HTERT RPE-1 (cell line): ENCODE results near the gene C2.
"Not testable (repeated sequence)": the region's sequence is repeated elsewhere in the genome, so short reads cannot be mapped to it uniquely, and the experiment has no call there.

Experiments used
- in situ Hi-C: fragments of 300-500 bp; cut with MboI; formaldehyde crosslinking; loops from 4 replicates; pipeline ENCODE4 v1.14.3; 2020; ENCODE audit warnings: low sequenced_read_pairs

C2 gene

GRCh38 chr6:31898383-31899011, 29.0 kb upstream of the C2 start:
- in situ Hi-C loops = no loop called here

- in situ Hi-C loops = no loop called here
These were observed 28.3 kb upstream of the C2 start for GRCh38 chr6:31899215-31899614.

DNA sequence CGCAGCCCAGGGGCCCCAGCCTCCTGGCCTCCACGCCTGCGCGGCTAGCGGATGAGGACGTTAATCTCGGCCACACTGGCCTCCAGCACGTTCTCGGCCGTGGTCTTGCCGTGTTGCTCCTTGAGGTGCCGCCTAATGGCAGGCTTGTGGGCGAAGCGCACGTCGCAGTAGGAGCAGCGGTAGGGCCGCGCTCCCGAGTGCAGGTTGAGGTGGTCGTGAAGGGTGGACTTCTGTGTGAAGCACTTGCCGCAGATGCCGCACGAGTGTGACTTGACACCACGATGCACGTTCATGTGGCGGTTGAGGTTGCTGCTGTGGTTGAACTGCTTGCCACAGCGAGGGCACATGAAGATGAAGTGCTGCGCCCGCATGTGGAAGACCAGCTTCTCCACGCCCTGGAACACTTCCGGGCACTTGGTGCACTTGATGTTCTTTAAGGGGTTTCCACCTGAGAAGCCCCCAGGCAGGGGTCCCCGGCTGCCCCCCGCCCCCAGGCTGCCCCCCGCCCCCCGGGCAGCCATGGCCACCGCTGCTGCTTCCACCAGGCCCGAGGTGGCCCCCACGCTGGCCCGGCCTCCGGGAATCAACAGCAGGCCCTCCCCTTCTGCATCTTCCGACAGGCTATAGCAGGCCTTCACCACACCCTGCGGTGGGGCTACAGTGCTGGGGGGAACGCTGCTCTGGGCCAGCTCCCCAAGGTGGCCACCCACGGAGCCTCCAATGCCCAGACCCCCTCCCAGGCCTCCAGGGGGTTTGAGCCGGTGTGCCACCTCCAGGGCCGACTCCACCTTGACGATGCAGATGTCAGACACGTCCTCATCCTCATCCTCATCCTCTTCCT, 27.4 kb upstream of the C2 start:
- in situ Hi-C loops = no loop called here

DNA sequence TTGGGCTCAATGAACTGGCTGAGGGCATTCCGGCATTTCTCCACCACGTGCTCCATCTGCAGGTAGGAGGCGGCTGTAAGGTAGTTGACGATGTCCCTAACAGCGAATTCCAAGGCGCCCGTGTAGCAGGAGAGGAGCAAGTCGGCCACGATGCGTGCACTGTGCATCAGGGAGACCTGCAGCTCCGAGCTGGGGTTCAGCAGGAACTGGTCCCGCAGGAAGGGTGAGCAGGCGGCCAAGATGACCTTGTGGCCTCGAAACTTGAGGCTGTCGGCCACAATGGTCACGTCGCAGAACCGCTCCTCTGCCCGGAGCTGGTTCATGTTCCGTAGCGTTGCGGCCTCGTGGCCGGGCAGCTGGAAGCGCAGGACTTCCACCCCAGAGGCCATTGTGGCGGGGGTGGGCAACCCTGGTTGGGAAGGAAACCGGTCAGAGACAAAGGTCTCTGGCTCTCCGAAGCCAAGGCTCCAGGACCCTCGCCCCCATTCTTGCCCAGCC, 26.6 kb upstream of the C2 start:
- in situ Hi-C loops = no loop called here

- in situ Hi-C loops = no loop called here
These were observed 26.0 kb upstream of the C2 start for GRCh38 chr6:31901415-31901952.

DNA sequence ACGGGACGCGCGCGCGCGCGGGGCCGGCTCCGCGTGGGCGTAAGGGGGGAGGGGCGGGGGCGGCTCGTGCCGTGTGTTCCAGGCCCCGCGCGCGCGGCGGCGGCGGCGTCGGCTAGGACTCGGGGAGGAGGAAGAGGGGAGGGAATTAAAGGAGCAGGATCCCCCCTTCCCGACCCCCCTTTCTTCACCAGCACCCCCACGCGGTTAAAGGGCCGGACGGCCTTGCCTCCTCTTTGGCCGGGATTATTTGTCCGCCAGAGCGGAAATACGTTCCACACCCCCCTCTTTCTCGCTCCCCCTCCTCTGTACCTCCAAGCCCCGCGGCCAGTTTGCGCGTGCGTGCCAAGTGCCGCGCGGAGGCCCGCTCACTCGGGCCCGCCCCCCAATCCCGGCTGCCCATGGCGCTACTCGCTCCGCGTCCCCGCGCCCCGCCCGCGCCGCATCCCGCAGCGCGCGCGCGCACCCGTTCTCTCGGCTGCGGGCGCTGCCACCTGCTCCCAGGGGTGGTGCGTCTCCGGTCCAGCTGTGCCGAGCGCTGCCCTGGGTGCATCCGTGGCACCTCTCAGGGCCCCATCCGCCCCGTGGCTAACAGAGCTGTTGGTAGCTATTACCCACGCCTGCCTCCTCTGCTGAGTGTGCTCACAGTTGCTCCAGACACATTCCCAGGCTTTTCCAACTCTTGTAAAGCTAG, 25.4 kb upstream of the C2 start, which contains the start of gene ZBTB12:
Gene ZBTB12, minus strand, starts transcription at position 134 of the 691 bp plus-strand sequence. CDS start 781 bp downstream, outside the sequence.
- in situ Hi-C loops = no loop called here

GRCh38 chr6:31903957-31904356, 23.6 kb upstream of the C2 start:
- in situ Hi-C loops = no loop called here

DNA sequence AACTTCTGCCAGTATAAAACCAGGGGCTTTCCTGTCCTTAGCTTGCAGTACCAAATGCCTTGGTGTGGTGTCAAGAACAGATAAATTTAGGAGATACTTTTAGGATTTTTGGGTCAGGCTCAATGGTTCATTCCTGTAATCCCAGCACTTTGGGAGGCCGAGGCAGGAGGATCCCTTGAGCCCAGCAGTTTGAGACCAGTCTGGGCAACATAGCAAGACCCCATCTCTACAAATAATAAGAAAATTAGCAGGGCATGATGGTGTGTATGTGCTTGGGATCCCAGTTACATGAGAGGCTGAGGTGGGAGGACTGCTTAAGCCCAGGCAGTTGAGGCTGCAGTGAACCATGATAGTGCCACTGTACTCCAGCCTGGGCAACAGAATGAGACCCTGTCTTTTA, 22.5 kb upstream of the C2 start:
- in situ Hi-C loops = no loop called here

DNA sequence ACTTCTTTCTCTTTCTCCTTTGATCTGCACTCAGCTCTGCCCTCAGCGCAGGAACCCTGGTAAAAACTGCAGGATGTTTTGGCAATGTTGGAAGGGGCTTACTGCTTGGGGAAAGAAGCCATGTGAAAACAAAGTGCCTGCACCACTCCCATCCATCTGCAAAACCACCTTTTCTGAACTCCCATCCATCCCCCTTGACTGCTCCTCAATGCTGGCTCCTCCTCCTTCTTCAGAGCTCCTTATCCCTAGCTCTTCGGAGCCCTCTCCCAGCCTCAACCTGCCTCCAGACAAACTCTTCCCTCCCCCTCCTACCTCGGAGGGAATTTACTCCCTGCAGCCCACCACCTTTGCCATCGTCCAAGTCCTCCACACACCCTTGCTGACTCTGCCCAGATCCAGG, 21.4 kb upstream of the C2 start:
- in situ Hi-C loops = no loop called here

DNA sequence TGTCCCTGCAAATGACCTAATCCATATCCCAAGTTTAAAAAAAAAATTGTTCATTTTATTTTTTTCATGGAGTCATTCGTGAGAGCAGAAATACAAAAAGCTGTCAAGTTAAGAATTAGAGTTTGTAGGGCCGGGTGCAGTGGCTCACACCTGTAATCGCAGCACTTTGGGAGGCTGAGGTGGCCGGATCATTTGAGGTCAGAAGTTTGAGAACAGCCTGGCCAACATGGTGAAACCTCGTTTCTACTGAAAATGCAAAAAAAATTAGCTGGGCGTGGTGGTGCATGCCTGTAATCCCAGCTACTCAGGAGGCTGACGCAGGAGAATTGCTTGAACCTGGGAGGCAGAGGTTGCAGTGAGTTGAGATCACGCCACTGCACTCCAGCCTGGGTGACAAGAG, 20.8 kb upstream of the C2 start:
- in situ Hi-C loops = not testable (repeated sequence)

DNA sequence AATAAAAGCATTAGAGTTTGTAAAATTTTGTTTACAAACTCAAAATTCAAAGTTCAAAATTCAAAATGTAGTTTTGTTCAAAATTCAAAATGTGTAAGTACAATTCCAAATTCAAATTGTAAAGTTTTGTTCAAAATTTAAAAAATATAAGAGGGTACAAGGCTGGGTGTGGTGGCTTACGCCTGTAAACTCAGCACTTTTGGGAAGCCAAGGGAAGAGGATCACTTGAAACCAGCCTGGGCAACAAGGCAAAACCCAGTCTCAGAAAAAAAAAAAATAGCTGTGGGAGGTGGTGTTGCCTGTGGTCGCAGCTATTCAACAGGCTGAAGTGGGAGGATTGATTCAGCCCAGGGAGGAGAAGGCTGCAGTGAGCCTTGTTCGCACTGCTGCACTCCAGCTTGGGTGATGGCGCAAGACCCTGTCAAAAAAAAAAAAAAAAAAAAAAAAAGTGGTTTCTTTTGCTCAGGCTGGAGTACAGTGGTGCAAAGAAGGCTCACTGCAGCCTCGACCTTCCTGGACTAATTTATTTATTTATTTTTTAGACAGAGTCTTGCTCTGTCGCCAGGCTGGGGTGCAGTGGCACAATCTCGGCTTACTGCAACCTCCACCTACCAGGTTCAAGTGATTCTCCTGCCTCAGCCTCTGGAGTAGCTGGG, 20.2 kb upstream of the C2 start:
- in situ Hi-C loops = no loop called here

GRCh38 chr6:31908255-31908654, 19.3 kb upstream of the C2 start:
- in situ Hi-C loops = not testable (repeated sequence)

DNA sequence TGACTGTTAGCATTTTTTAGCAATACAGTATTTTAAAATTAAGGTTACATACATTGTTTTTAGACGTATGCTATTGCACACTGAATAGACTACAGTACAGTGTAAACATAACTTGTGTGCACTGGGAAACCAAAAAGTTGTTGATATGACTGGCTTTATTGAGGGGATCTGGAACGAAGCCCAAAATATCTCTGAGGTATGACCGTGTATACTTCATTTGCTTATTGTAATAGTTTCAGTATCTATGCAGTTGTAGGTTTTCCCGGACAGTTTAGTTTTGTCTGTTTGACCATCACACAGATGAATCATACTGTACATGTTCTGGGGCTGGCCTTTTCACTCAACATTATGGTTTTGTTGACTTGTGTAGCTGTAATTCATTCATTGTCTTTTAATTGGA, 18.7 kb upstream of the C2 start:
- in situ Hi-C loops = no loop called here

DNA sequence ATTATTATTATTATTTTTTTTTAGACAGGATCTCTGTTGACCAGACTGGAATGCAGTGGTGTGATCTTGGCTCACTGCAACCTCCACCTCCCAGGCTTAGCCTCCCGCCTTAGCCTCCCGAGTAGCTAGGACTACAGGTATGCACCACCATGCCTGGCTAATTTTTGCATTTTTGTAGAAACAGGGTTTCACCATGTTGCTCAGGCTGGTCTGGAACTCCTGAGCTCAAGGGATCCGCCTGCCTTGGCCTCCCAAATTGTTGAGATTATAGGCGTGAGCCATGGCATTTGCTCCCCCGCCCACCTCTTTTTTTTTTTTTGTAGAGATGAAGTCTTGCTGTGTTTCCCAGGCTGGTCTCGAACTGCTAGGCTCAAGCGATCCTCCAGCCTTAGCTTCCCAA, 18.2 kb upstream of the C2 start:
- in situ Hi-C loops = not testable (repeated sequence)

- in situ Hi-C loops = no loop called here
These were observed 15.5 kb upstream of the C2 start for GRCh38 chr6:31911826-31912585.

- in situ Hi-C loops = no loop called here
These were observed 12.2 kb upstream of the C2 start for GRCh38 chr6:31915351-31915750.

- in situ Hi-C loops = no loop called here
These were observed 11.8 kb upstream of the C2 start for GRCh38 chr6:31915756-31916155.

DNA sequence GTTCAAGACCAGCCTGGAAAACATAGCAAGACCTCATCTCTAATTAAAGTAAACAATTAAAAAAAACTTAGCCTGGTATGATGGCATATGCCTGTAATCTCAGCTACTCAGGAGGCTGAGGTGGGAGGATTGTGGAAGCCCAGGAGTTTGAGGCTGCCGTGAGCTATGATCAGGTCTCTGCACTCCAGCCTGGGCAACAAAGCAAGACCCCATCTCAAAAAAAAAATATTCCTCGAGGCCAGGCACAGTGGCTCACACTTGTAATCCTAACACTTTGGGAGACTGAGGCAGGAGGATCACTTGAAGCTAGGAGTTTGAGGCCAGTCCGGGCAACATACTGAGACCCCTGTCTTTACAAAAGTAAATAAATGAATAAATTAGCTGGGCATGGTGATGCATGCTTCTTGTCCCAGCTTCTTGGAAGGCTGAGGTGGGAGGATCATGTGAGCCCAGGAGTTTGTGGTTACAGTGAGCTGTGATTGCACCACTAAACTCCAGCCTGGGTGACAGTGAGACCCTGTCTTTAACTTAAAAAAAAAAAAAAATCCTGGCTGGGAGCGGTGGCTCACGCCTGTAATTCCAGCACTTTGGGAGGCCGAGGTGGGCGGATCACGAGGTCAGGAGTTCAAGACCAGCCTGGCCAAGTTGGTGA, 9.3 kb upstream of the C2 start:
- in situ Hi-C loops = no loop called here

DNA sequence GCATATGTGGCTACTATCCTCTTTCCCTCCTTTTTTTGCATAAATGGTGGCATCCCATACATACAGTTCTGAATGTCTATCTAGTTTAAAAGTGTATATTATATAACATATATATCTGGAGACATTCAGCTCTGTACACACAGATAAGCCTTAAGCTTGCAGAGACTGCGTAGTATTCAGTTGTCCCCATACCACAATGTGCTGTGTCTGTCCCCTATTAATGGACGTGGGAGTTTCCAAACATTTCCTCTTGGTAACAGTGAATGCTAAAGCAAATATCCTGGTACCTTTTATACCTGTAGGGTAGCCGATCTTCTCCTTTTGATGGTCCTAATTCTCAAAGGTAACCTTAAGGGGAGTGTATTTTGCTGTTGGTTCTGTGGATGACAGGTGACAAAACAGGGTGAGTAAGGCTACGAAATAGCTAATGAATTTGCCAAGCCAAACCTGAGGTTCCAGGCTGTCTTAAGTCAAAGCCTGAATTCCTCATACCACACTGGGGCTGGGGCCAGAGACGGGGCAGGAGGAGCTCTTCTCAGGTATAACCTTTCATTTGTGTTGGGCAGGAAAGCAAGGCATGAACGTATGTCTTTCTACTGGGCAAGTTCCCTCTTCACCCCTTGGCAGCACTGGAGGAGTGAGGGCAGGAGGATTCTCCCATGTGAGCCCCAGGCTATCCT, 7.8 kb upstream of the C2 start:
- in situ Hi-C loops = no loop called here
